Measurements from ENCODE around the gene TIGIT. TPM values are rescaled to one million over a fixed set of nuclear protein-coding genes. Genes with fewer than 3 reads are reported as not detected.

Gene TIGIT
- total RNA-seq, 2 donors from 2014 or later, result 0.73 to 1.2 TPM

DNA sequence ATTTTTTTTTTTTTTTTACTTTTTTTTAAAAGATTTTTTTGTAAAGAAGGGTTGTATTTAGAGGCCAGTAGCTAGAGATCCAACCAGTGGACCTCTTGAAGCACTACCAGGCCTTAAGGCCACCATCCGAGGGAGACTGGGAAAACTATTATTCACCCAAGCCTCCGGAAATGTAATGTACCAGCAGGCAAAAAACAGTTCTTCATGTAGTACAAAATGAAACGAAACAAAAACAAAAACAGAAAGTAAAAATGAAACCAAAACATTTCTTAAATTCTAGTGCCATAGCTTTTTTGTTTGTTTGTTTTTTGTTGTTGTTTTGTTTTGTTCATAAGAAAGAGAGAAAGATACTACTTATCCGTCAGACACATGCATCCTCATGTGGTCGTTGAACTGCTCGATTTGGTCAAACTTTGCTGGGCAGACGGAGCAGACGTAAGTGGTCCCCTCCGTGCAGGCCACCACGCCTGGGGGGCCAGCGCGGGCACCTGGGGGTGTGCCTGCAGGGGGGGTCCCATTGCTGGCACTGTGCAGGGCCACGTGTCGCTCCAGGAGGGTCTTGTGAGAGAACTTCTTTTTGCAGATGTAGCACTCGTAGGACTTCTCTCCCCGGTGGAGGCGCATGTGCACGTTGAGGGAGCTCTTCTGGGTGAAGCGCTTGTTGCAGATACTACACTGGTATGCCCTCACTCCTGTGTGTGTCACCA is 45.0 kb downstream of the TIGIT start:
- ATAC-seq (no peak), DNase-seq (no peak)
- intact Hi-C loops (cut with DNase I, micrococcal nuclease), result no loop called here

DNA sequence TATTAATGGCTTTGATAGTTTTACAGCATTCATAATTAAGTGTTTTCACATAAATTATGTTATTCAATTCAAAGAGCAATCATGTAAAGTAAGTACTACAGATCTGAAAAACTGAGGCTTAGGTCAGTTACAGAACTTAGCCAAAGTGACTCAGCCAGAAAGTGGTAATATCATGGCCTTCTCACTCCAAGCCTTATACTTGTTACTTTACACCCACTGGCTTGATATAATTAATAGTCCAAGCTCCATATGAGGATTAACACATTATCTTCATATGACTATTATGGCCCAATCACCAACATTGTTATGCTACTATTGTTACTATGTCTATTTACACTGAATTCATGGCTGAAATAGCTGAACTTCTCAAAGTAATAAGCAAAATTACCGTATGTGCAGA is 50.7 kb downstream of the TIGIT start:
- intact Hi-C loops (cut with DNase I, micrococcal nuclease), result no loop called here
- DNase-seq (no peak), ATAC-seq (no peak)

- ATAC-seq, result no peak
- intact Hi-C loops (cut with DNase I, micrococcal nuclease), result no loop called here
- no peak for DNase-seq
Observed at GRCh38 chr3:114350271-114350670, 56.4 kb downstream of the TIGIT start.

GRCh38 chr3:114350690-114351089 is 56.9 kb downstream of the TIGIT start:
- ATAC-seq (no peak), DNase-seq (no peak)
- intact Hi-C loops (cut with DNase I, micrococcal nuclease), result no loop called here

GRCh38 chr3:114351123-114351821 is 57.4 kb downstream of the TIGIT start:
- DNase-seq, result no peak
- intact Hi-C loops (cut with DNase I, micrococcal nuclease), result no loop called here
- ATAC-seq, result no peak

- DNase-seq (no peak), ATAC-seq (no peak)
- intact Hi-C loops (cut with DNase I, micrococcal nuclease), result no loop called here
Observed at GRCh38 chr3:114351822-114352145, 58.0 kb downstream of the TIGIT start.

GRCh38 chr3:114355653-114356052 is 61.8 kb downstream of the TIGIT start:
- intact Hi-C loops (cut with DNase I, micrococcal nuclease), result no loop called here

GRCh38 chr3:114356066-114356465 is 62.2 kb downstream of the TIGIT start:
- DNase-seq, result no peak
- intact Hi-C loops (cut with DNase I, micrococcal nuclease), result no loop called here
- no peak for ATAC-seq

More at GRCh38 chr3:114355653-114356052, 61.8 kb downstream of the TIGIT start:
- DNase-seq (no peak), ATAC-seq (no peak)

- intact Hi-C loops (cut with DNase I, micrococcal nuclease), result no loop called here
- ATAC-seq (no peak), DNase-seq (no peak)
Observed at GRCh38 chr3:114356525-114356924, 62.7 kb downstream of the TIGIT start.

Other genes starting within 250 kb of the TIGIT start
- gene CCDC191, start 237.5 kb upstream of the TIGIT start, total RNA-seq, result 1 to 10 TPM; 3.4 to 4.0 TPM
- 10 to 100 TPM; 19.5 to 22.2 TPM for gene QTRT2, start 237.3 kb upstream of the TIGIT start, total RNA-seq
- not detected for gene DRD3, start 115.0 kb upstream of the TIGIT start, total RNA-seq
- gene ZNF80, start 56.5 kb upstream of the TIGIT start, total RNA-seq, result not detected

Measured in left colon (tissue), 2 donors.